DND-41 (cell line): ENCODE measurements around the gene FRMD7.

Experiments used
- ATAC-seq: fragments of 200-7000 bp; cut with Tn5 transposase; 3 replicates; pipeline ENCODE4 v1.9.1; 2021; ENCODE audit warnings: low read depth; ENCODE audit not compliant: insufficient read depth
- DNase-seq: peaks from one replicate; pipeline ENCODE4 v3.0.0-alpha.2; 2020
- H2AFZ ChIP-seq: 2 replicates; pipeline ENCODE4 v1.6.0; 2012; ENCODE audit warnings: low read depth, low read length
- H3K27ac ChIP-seq: 2 replicates; pipeline ENCODE4 v1.5.1; 2012; ENCODE audit warnings: low read length, inconsistent platforms
- H3K27me3 ChIP-seq: fragments of 200-600 bp; sonication (generic); 2 replicates; pipeline ENCODE4 v1.6.0; 2012; ENCODE audit warnings: low read length, mild to moderate bottlenecking, inconsistent platforms; ENCODE audit not compliant: insufficient read depth, poor library complexity
- H3K36me3 ChIP-seq: 2 replicates; pipeline ENCODE4 v1.5.1; 2012; ENCODE audit warnings: low read length, inconsistent platforms; ENCODE audit not compliant: insufficient read depth
- H3K4me1 ChIP-seq: 2 replicates; pipeline ENCODE4 v1.5.1; 2012; ENCODE audit warnings: mild to moderate bottlenecking, low read length; ENCODE audit not compliant: insufficient read depth
- H3K4me2 ChIP-seq: 2 replicates; pipeline ENCODE4 v1.6.0; 2012; ENCODE audit warnings: mild to moderate bottlenecking, moderate library complexity, low read length, inconsistent platforms; ENCODE audit not compliant: insufficient read depth
- H3K4me3 ChIP-seq, 2 experiments: fragments of 200-600 bp in 1 of 2; shearing (Covaris generic) in 1 of 2; 2 replicates each; pipeline ENCODE4 v1.5.1; 2012 to 2016; ENCODE audit warnings: inconsistent platforms in 2 of 2, low read length in 2 of 2, mild to moderate bottlenecking in 2 of 2, low read depth in 1 of 2, moderate library complexity in 1 of 2
- H3K79me2 ChIP-seq: 2 replicates; pipeline ENCODE4 v1.6.0; 2012; ENCODE audit warnings: low read length, inconsistent platforms; ENCODE audit not compliant: insufficient read depth
- H3K9ac ChIP-seq: 2 replicates; pipeline ENCODE4 v1.6.0; 2012; ENCODE audit warnings: low read depth, mild to moderate bottlenecking, inconsistent platforms, low read length, moderate library complexity
- H3K9me3 ChIP-seq: 2 replicates; pipeline ENCODE4 v1.5.1; 2012; ENCODE audit warnings: low read length, moderate library complexity, mild to moderate bottlenecking, inconsistent platforms; ENCODE audit not compliant: insufficient read depth, severe bottlenecking
- H4K20me1 ChIP-seq: 2 replicates; pipeline ENCODE4 v1.6.0; 2012; ENCODE audit warnings: low read length; ENCODE audit not compliant: insufficient read depth
- EZH2 ChIP-seq: IDR thresholded peaks from 3 replicates; pipeline ENCODE4 v1.6.1; 2012; ENCODE audit warnings: borderline replicate concordance, low read depth, mild to moderate bottlenecking, moderate library complexity, low read length, inconsistent platforms; ENCODE audit not compliant: severe bottlenecking
- TF ChIP-seq, protein P1 (sequence below): IDR thresholded peaks from 2 replicates; pipeline ENCODE4 v1.5.1; 2012; ENCODE audit warnings: borderline replicate concordance, low read length, moderate library complexity, mild to moderate bottlenecking; ENCODE audit not compliant: poor library complexity, severe bottlenecking; ENCODE audit errors: extremely low read depth

Gene FRMD7

GRCh38 chrX:132071254-132071653 lies 56.6 kb downstream of the FRMD7 start:
- no peak for DNase-seq
- no peaks in the 10 kb centered on the region for H3K27me3 ChIP-seq
- no peak overlapping the region for H3K27ac ChIP-seq
- ATAC-seq: peak; percentile 59; the same call in 2 of the 3 replicates
- no peaks in the 10 kb centered on the region for H3K79me2 ChIP-seq
- peaks cover 72% of the 10 kb centered on the region for H3K36me3 ChIP-seq
- no peaks in the 10 kb centered on the region for H3K4me1 ChIP-seq
- no peaks in the 10 kb centered on the region for H3K9me3 ChIP-seq
- no peak overlapping the region for H3K9ac ChIP-seq
- TF ChIP-seq EZH2: no peak
- TF ChIP-seq, protein P1, sequence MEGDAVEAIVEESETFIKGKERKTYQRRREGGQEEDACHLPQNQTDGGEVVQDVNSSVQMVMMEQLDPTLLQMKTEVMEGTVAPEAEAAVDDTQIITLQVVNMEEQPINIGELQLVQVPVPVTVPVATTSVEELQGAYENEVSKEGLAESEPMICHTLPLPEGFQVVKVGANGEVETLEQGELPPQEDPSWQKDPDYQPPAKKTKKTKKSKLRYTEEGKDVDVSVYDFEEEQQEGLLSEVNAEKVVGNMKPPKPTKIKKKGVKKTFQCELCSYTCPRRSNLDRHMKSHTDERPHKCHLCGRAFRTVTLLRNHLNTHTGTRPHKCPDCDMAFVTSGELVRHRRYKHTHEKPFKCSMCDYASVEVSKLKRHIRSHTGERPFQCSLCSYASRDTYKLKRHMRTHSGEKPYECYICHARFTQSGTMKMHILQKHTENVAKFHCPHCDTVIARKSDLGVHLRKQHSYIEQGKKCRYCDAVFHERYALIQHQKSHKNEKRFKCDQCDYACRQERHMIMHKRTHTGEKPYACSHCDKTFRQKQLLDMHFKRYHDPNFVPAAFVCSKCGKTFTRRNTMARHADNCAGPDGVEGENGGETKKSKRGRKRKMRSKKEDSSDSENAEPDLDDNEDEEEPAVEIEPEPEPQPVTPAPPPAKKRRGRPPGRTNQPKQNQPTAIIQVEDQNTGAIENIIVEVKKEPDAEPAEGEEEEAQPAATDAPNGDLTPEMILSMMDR: peak; percentile 38
- H2AFZ ChIP-seq: no peak overlapping the region
- H3K4me2 ChIP-seq: no peak overlapping the region
- no peaks in the 10 kb centered on the region for H4K20me1 ChIP-seq
- no peak overlapping the region for H3K4me3 ChIP-seq

GRCh38 chrX:132068405-132068804 lies 59.4 kb downstream of the FRMD7 start:
- H3K27ac ChIP-seq: no peak overlapping the region
- H3K9ac ChIP-seq: no peak overlapping the region
- H3K27me3 ChIP-seq: no peaks in the 10 kb centered on the region
- H3K4me3 ChIP-seq: no peak overlapping the region
- H3K9me3 ChIP-seq: no peaks in the 10 kb centered on the region
- H2AFZ ChIP-seq: no peak overlapping the region
- TF ChIP-seq, protein P1: no peak
- TF ChIP-seq EZH2: no peak
- H4K20me1 ChIP-seq: no peaks in the 10 kb centered on the region
- no peak for ATAC-seq
- H3K36me3 ChIP-seq: peaks cover 80% of the 10 kb centered on the region
- H3K4me1 ChIP-seq: no peaks in the 10 kb centered on the region
- H3K4me2 ChIP-seq: no peak overlapping the region
- no peaks in the 10 kb centered on the region for H3K79me2 ChIP-seq
- no peak for DNase-seq

GRCh38 chrX:132063862-132064261 lies 64.0 kb downstream of the FRMD7 start:
- TF ChIP-seq, protein P1: no peak
- TF ChIP-seq EZH2: no peak
- no peak overlapping the region for H2AFZ ChIP-seq
- no peaks in the 10 kb centered on the region for H3K4me1 ChIP-seq
- DNase-seq (no peak), ATAC-seq (no peak)
- no peak overlapping the region for H3K9ac ChIP-seq
- no peaks in the 10 kb centered on the region for H3K9me3 ChIP-seq
- no peak overlapping the region for H3K4me2 ChIP-seq
- H3K36me3 ChIP-seq: peaks cover 67% of the 10 kb centered on the region
- H3K27me3 ChIP-seq: no peaks in the 10 kb centered on the region
- peaks cover 17% of the 10 kb centered on the region for H3K79me2 ChIP-seq
- no peaks in the 10 kb centered on the region; the same call in 1 of the 2 replicates for H4K20me1 ChIP-seq
- no peak overlapping the region for H3K27ac ChIP-seq
- no peak overlapping the region for H3K4me3 ChIP-seq

- H3K4me1 ChIP-seq: no peaks in the 10 kb centered on the region
- H3K4me3 ChIP-seq: no peak overlapping the region
- ATAC-seq (no peak), DNase-seq (no peak)
- H3K9me3 ChIP-seq: no peaks in the 10 kb centered on the region
- no peak overlapping the region for H3K9ac ChIP-seq
- H3K27ac ChIP-seq: no peak overlapping the region
- no peak overlapping the region for H2AFZ ChIP-seq
- H4K20me1 ChIP-seq: no peaks in the 10 kb centered on the region; the same call in 1 of the 2 replicates
- peaks cover 22% of the 10 kb centered on the region for H3K79me2 ChIP-seq
- no peak overlapping the region for H3K4me2 ChIP-seq
- no peaks in the 10 kb centered on the region for H3K27me3 ChIP-seq
- peaks cover 64% of the 10 kb centered on the region for H3K36me3 ChIP-seq
- TF ChIP-seq, protein P1: no peak
- no peak for TF ChIP-seq EZH2
Observed at GRCh38 chrX:132063334-132063733, 64.5 kb downstream of the FRMD7 start.
